HepG2 (cell line): ENCODE results near the gene CNRIP1. TPM values are rescaled to one million over a fixed set of nuclear protein-coding genes. Genes with fewer than 3 reads are reported as not detected.

Experiments used
- ATAC-seq: fragments of 200-7000 bp; cut with Tn5 transposase; 3 replicates; pipeline ENCODE4 v1.9.1; 2020; ENCODE audit warnings: mild to moderate bottlenecking, moderate library complexity
- BruUV-seq: library from RNA; stranded (reverse); fragments of 400-500 nt; replicated peaks from 2 replicates; lab custom pipeline; 2021; lab: Mats Ljungman, UMichigan
- CTCF ChIA-PET: fragments of 300-600 bp; formaldehyde crosslinking; extraction: SDS; loops from one replicate; lab custom pipeline; 2021; ENCODE audit warnings: low total read pairs, inconsistent platforms, low intra/inter-chr PET ratio; lab: Yijun Ruan, JAX
- POLR2A ChIA-PET: fragments of 350-600 bp; sonication (Branson Sonifier 250); formaldehyde crosslinking; loops from one replicate; lab custom pipeline; 2020; ENCODE audit warnings: antibody characterized with exemption, inconsistent platforms; lab: Yijun Ruan, JAX
- DNase-seq: peaks from one replicate; pipeline ENCODE4 v3.0.0-alpha.2; 2015; ENCODE audit warnings: low spot score
- FAIRE-seq: peaks from 3 replicates; lab custom pipeline; 2011; peaks lifted over from hg19 to GRCh38; lab: Jason Lieb, UNC
- H2AFZ ChIP-seq: one replicate; pipeline ENCODE4 v1.6.1; 2011; ENCODE audit warnings: low read length, inconsistent platforms
- H3K27ac ChIP-seq: fragments of 300-600 bp; 3 replicates; pipeline ENCODE4 v1.8.0; 2011; ENCODE audit warnings: mixed run types, mild to moderate bottlenecking, mixed read lengths, low read length, inconsistent platforms; ENCODE audit not compliant: insufficient read depth; ENCODE audit errors: extremely low read length
- H3K27me3 ChIP-seq, 2 experiments: fragments of 200-600 bp in 1 of 2; 2 replicates in 1 of 2; 3 replicates in 1 of 2; pipeline versions ENCODE4 v1.6.0 to v1.8.0; 2011; ENCODE audit warnings: low read length in 2 of 2, mild to moderate bottlenecking in 2 of 2, moderate library complexity in 2 of 2, inconsistent platforms in 1 of 2; ENCODE audit not compliant: insufficient read depth in 2 of 2, control insufficient read depth in 1 of 2
- H3K36me3 ChIP-seq, 2 experiments: fragments of 200-600 bp in 1 of 2; replicated peaks in 1 of 2; 2 replicates in 1 of 2; 3 replicates in 1 of 2; pipeline versions ENCODE4 v1.5.1 to v1.8.0; 2011; ENCODE audit warnings: low read length in 2 of 2, inconsistent platforms in 1 of 2; ENCODE audit not compliant: insufficient read depth in 2 of 2, control insufficient read depth in 1 of 2
- H3K4me1 ChIP-seq: 2 replicates; pipeline ENCODE4 v1.5.1; 2012; ENCODE audit warnings: low read length, inconsistent platforms; ENCODE audit not compliant: insufficient read depth
- H3K4me2 ChIP-seq: 2 replicates; pipeline ENCODE4 v1.6.0; 2011; ENCODE audit warnings: low read depth, low read length, inconsistent platforms
- H3K4me3 ChIP-seq, 3 experiments: fragments of 200-600 bp in 1 of 3; sonication (generic), shearing (Covaris generic) in 1 of 3; replicated peaks in 1 of 3; 2 replicates each; pipeline ENCODE4 v1.5.1; 2011 to 2016; ENCODE audit warnings: low read length in 3 of 3, inconsistent platforms in 2 of 3, low read depth in 2 of 3, mild to moderate bottlenecking in 2 of 3, control low read depth in 1 of 3, mixed read lengths in 1 of 3; ENCODE audit not compliant: insufficient read depth in 1 of 3
- H3K79me2 ChIP-seq: one replicate; pipeline ENCODE4 v1.6.1; 2011; ENCODE audit warnings: low read length, inconsistent platforms; ENCODE audit not compliant: insufficient read depth
- H3K9ac ChIP-seq: 2 replicates; pipeline ENCODE4 v1.6.0; 2011; ENCODE audit warnings: mild to moderate bottlenecking, low read depth, low read length, inconsistent platforms; ENCODE audit not compliant: insufficient read depth
- H3K9me3 ChIP-seq: 2 replicates; pipeline ENCODE4 v1.5.1; 2012; ENCODE audit warnings: mild to moderate bottlenecking, low read length
- H4K20me1 ChIP-seq: 2 replicates; pipeline ENCODE4 v1.6.0; 2011; ENCODE audit warnings: inconsistent platforms, mild to moderate bottlenecking, low read length, moderate library complexity; ENCODE audit not compliant: insufficient read depth
- FOXP1 ChIP-seq, 2 experiments: fragments of 450-650 bp in 1 of 2; IDR thresholded peaks; 2 replicates each; pipeline ENCODE4 v1.6.1; 2017 to 2018; ENCODE audit warnings: antibody characterized with exemption in 1 of 2
- NPAS2 ChIP-seq: sonication (generic); formaldehyde crosslinking; IDR thresholded peaks from 2 replicates; pipeline ENCODE4 v1.8.0; 2022; ENCODE audit warnings: mild to moderate bottlenecking, missing genetic modification reagents, borderline replicate concordance
- ZMYM2 ChIP-seq: sonication (generic); formaldehyde crosslinking; IDR thresholded peaks from 2 replicates; pipeline ENCODE4 v1.8.0; 2022; ENCODE audit warnings: mild to moderate bottlenecking, missing genetic modification reagents
- ZNF263 ChIP-seq: sonication (generic); formaldehyde crosslinking; IDR thresholded peaks from 2 replicates; pipeline ENCODE4 v1.4.0; 2020; ENCODE audit warnings: missing genetic modification reagents
- WGBS: methylation state at CpG from one replicate; pipeline ENCODE4 v1.1.6; 2017; ENCODE audit warnings: low lambda C conversion rate; 5-methylcytosine and 5-hydroxymethylcytosine counted together
- in situ Hi-C: cut with HindIII; loops from 2 replicates; pipeline ENCODE4 v1.10.0; 2017; ENCODE audit warnings: low pct_unique_long_range_greater_than_20kb; ENCODE audit not compliant: extremely low pct_ligation_motif_present
- intact Hi-C: fragments of 100-400 bp; cut with micrococcal nuclease; formaldehyde crosslinking; loops from one replicate; pipeline ENCODE4 v1.10.0; 2022; ENCODE audit not compliant: unreplicated experiment
- polyA plus RNA-seq, 8 experiments: library from polyadenylated mRNA; depleted of rRNA in 3 of 8; stranded (reverse) in 7 of 8; unstranded in 1 of 8; fragments of >200 nt; fragmentation: Illumina TruSeq in 4 of 8; extraction: Trizol in 4 of 8; gene quantifications; 2 replicates each; pipeline versions ENCODE4 v1.2.1 to v1.2.3, GENCODE V29; 2011 to 2016; ENCODE audit warnings: low read depth in 4 of 8, missing spikeins in 1 of 8, mixed read lengths in 1 of 8; ENCODE audit not compliant: insufficient read depth in 1 of 8
- total RNA-seq, 5 experiments: library from RNA; depleted of rRNA; stranded (reverse); fragments of >200 nt; fragmentation: Illumina TruSeq; extraction: Trizol; gene quantifications; 2 replicates each; pipeline ENCODE4 v1.2.3, GENCODE V29; 2016; ENCODE audit warnings: low read depth in 1 of 5
- TF ChIP-seq, protein P1 (sequence below): sonication (generic); formaldehyde crosslinking; IDR thresholded peaks from 2 replicates; pipeline ENCODE4 v1.4.0; 2020; ENCODE audit warnings: mild to moderate bottlenecking, missing genetic modification reagents

The CNRIP1 gene
- total and polyA plus RNA-seq, 2 of the 13 experiments (the other 11 are each of a cell fraction or from before 2014, with no cell fraction given) = not detected

GRCh38 chr2:68258851-68259250 is 60.9 kb downstream of the CNRIP1 start (continued):
- no peak for TF ChIP-seq NPAS2 (CRISPR knock-in tag)
- TF ChIP-seq ZMYM2 = no peak

DNA sequence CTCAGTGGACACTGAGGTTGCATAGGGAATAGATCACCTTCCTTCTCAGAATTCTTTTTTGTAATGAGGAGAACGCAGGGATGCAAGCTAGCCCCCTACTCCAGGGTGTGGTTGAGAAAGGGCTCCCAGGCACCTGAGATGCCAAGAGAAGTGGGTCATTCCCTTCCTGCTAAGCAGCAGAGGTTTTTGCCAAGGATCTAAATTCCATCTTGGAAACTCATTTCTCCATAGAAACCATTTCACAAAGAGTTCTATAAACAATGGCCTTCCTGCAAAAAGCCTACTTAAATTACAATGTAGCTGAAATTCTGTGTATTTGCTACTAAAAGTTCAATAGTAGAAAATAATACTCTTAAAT is 63.7 kb downstream of the CNRIP1 start:
- FAIRE-seq (no peak), DNase-seq (no peak), ATAC-seq (no peak)
- Histone ChIP-seq H3K4me2 (no peak overlapping the region), H3K36me3 (no peaks in the 10 kb centered on the region), H3K9me3 (no peaks in the 10 kb centered on the region), H3K27me3 (no peaks in the 10 kb centered on the region; a peak in 1 of 5 replicates), H3K4me1 (peaks cover 11% of the 10 kb centered on the region), H4K20me1 (no peaks in the 10 kb centered on the region), H2AFZ (no peak overlapping the region), H3K79me2 (peaks cover 18% of the 10 kb centered on the region), H3K27ac (no peak overlapping the region), H3K4me3 (no peak overlapping the region), H3K9ac (no peak overlapping the region)
- ChIA-PET POLR2A (no interaction called here), CTCF (no interaction called here)
- in situ Hi-C loops (no loop called here), intact Hi-C loops (no loop called here)
- TF ChIP-seq FOXP1 (IDR thresholded peaks at IDR 0.05) (no peak), FOXP1 (CRISPR knock-in tag; IDR thresholded peaks at IDR 0.05) (no peak), ZNF263 (CRISPR knock-in tag) (no peak)
- TF ChIP-seq, protein P1, sequence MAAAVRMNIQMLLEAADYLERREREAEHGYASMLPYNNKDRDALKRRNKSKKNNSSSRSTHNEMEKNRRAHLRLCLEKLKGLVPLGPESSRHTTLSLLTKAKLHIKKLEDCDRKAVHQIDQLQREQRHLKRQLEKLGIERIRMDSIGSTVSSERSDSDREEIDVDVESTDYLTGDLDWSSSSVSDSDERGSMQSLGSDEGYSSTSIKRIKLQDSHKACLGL (CRISPR knock-in tag) = no peak
- BruUV-seq = no TSS peak
- WGBS = 95% methylated on average over 1 of the region's 1 CpG
